ENCODE measurements around the gene TPRG1L. TPM values are rescaled to one million over a fixed set of nuclear protein-coding genes. Genes with fewer than 3 reads are reported as not detected.

The TPRG1L gene
- total RNA-seq, 4 donors from 2014 or later = 36.8 to 55.3 (median 50.3) TPM

- no peak for DNase-seq (ENCODE audit: extremely low spot score)
- intact Hi-C loops (cut with DNase I) = no loop called here
- WGBS = 90% methylated on average over 26 of the region's 28 CpGs
- TF ChIP-seq EP300 (IDR thresholded peaks at IDR 0.05) (no peak), POLR2A (IDR thresholded peaks at IDR 0.05; ENCODE audit: low read depth) (no peak), POLR2AphosphoS5 (IDR thresholded peaks at IDR 0.05) (no peak)
- TF ChIP-seq, protein P1, sequence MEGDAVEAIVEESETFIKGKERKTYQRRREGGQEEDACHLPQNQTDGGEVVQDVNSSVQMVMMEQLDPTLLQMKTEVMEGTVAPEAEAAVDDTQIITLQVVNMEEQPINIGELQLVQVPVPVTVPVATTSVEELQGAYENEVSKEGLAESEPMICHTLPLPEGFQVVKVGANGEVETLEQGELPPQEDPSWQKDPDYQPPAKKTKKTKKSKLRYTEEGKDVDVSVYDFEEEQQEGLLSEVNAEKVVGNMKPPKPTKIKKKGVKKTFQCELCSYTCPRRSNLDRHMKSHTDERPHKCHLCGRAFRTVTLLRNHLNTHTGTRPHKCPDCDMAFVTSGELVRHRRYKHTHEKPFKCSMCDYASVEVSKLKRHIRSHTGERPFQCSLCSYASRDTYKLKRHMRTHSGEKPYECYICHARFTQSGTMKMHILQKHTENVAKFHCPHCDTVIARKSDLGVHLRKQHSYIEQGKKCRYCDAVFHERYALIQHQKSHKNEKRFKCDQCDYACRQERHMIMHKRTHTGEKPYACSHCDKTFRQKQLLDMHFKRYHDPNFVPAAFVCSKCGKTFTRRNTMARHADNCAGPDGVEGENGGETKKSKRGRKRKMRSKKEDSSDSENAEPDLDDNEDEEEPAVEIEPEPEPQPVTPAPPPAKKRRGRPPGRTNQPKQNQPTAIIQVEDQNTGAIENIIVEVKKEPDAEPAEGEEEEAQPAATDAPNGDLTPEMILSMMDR (IDR thresholded peaks at IDR 0.05) = no peak
- H3K4me3 ChIP-seq = no peak overlapping the region
- no peak overlapping the region for H3K27ac ChIP-seq (replicated peaks in 1 of 4)
- H3K9me3 ChIP-seq = no peaks in the 10 kb centered on the region
- H3K36me3 ChIP-seq = peaks cover 57 to 100% (median 100%) of the 10 kb centered on the region in 4 donors
- H3K4me1 ChIP-seq = no peaks in the 10 kb centered on the region
- no peaks in the 10 kb centered on the region for H3K27me3 ChIP-seq
These were observed 8.7 kb downstream of the TPRG1L start for GRCh38 chr1:3633344-3634058.

DNA sequence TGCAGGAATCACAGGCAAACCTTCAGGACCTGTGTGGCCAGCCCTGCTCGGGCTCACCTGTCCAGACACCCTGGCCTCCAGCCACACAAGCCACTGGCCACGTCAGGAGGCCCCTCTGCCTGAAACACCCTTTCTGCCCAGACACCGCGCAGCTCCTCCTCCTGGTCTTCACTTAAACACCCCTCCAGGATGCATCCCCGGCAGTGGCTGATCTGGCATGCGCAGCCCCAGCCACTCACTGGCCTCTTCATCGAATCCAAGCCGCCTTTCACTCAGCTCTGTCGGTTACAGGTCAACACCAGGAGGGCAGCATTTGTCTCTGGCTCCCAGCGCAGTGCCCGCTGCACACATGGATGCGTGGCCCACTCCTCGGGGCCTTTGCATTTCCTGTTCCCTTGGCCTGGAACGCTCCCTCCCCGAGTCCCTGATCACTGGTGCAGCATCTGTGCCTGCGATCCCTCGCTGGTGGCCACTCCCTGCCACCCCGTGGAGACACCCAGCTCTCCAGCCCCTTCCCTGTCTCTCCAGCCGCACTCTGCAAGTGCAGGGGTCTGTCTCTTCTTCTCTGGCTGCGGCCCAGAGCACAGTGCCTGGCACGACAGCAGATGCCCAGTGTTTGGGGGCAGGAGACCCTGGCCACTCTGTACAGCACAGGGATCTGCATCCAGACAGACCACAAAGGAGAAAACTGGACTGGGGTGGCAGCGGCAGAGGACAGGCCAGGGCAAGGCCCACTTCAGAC is 9.4 kb downstream of the TPRG1L start:
- Histone ChIP-seq H3K27ac (replicated peaks in 1 of 4) (no peak overlapping the region), H3K4me3 (no peak overlapping the region), H3K4me1 (no peaks in the 10 kb centered on the region), H3K27me3 (no peaks in the 10 kb centered on the region), H3K9me3 (no peaks in the 10 kb centered on the region), H3K36me3 (peaks cover 51 to 100% (median 100%) of the 10 kb centered on the region in 4 donors)
- DNase-seq (ENCODE audit: extremely low spot score) = no peak
- no peak for TF ChIP-seq POLR2A (IDR thresholded peaks at IDR 0.05; ENCODE audit: low read depth)
- TF ChIP-seq EP300 (IDR thresholded peaks at IDR 0.05) = no peak
- TF ChIP-seq POLR2AphosphoS5 (IDR thresholded peaks at IDR 0.05) = no peak
- TF ChIP-seq, protein P1 (IDR thresholded peaks at IDR 0.05) = no peak
- intact Hi-C loops (cut with DNase I) = no loop called here
- WGBS = 95% methylated on average over 22 of the region's 22 CpGs

GRCh38 chr1:3636080-3636479 is 11.3 kb downstream of the TPRG1L start:
- peaks cover 54 to 100% (median 99%) of the 10 kb centered on the region in 4 donors for H3K36me3 ChIP-seq

DNA sequence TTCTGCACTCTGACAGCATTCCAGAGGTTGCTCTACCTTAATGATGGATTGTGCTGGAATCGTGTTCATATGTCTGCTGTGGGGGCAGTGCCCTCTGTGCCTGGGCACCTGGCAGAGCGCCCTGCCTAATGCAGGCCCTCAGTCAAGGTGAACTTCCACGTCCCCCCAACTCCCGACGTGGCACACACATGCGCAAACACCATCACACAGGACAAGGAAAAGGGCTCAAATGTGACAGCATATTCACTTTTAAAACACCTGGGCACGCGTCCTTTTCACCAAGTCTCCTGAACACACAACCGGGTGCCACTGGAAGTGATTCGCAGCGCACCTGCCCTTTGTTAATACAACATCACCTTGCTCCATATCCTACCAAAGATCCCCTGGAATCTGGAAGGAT is 11.7 kb downstream of the TPRG1L start:
- H3K4me1 ChIP-seq = no peaks in the 10 kb centered on the region
- peaks cover 54 to 100% (median 99%) of the 10 kb centered on the region in 4 donors for H3K36me3 ChIP-seq
- H3K9me3 ChIP-seq = no peaks in the 10 kb centered on the region
- DNase-seq (ENCODE audit: extremely low spot score) = no peak
- H3K27me3 ChIP-seq = no peaks in the 10 kb centered on the region
- no peak overlapping the region for H3K27ac ChIP-seq (replicated peaks in 1 of 4)
- intact Hi-C loops (cut with DNase I) = no loop called here
- WGBS = 96% methylated on average over 11 of the region's 11 CpGs
- no peak overlapping the region for H3K4me3 ChIP-seq
- no peak for TF ChIP-seq EP300 (IDR thresholded peaks at IDR 0.05)
- TF ChIP-seq POLR2A (IDR thresholded peaks at IDR 0.05; ENCODE audit: low read depth) = no peak
- TF ChIP-seq POLR2AphosphoS5 (IDR thresholded peaks at IDR 0.05) = no peak
- TF ChIP-seq, protein P1 (IDR thresholded peaks at IDR 0.05) = no peak

More at GRCh38 chr1:3636080-3636479, 11.3 kb downstream of the TPRG1L start:
- H3K4me3 ChIP-seq = no peak overlapping the region
- no peaks in the 10 kb centered on the region for H3K9me3 ChIP-seq
- intact Hi-C loops (cut with DNase I) = no loop called here
- H3K27ac ChIP-seq (replicated peaks in 1 of 4) = no peak overlapping the region
- TF ChIP-seq POLR2A (IDR thresholded peaks at IDR 0.05; ENCODE audit: low read depth) (no peak), EP300 (IDR thresholded peaks at IDR 0.05) (no peak), POLR2AphosphoS5 (IDR thresholded peaks at IDR 0.05) (no peak)
- TF ChIP-seq, protein P1 (IDR thresholded peaks at IDR 0.05) = no peak
- WGBS = 85% methylated on average over 14 of the region's 14 CpGs
- DNase-seq (ENCODE audit: extremely low spot score) = no peak
- no peaks in the 10 kb centered on the region for H3K4me1 ChIP-seq
- H3K27me3 ChIP-seq = no peaks in the 10 kb centered on the region

Data from esophagus muscularis mucosa (tissue), 4 donors.